Smooth muscle cell (in vitro differentiated cells): ENCODE results near the gene CDKN2A. TPM values are rescaled to one million over a fixed set of nuclear protein-coding genes. Genes with fewer than 3 reads are reported as not detected.

ENCODE experiments used
- DNase-seq: peaks from one replicate; lab custom pipeline; 2025; ENCODE audit not compliant: unreplicated experiment; lab: John Stamatoyannopoulos, UW
- H2AFZ ChIP-seq: fragments of 200-600 bp; sonication (generic); 2 replicates; pipeline ENCODE4 v1.6.0; 2016; ENCODE audit warnings: antibody characterized with exemption, low read depth, mild to moderate bottlenecking
- H3F3A ChIP-seq: fragments of 200-600 bp; sonication (generic); 2 replicates; pipeline ENCODE4 v1.6.0; 2017; ENCODE audit warnings: antibody characterized with exemption, low read depth
- H3K27ac ChIP-seq: fragments of 200-600 bp; sonication (generic); 2 replicates; pipeline ENCODE4 v1.5.1; 2016; ENCODE audit warnings: low read depth, mild to moderate bottlenecking
- H3K27me3 ChIP-seq: fragments of 200-600 bp; sonication (generic); 2 replicates; pipeline ENCODE4 v1.6.1; 2016; ENCODE audit warnings: low read depth, mild to moderate bottlenecking
- H3K36me3 ChIP-seq: fragments of 200-600 bp; sonication (generic); 2 replicates; pipeline ENCODE4 v1.5.1; 2016; ENCODE audit warnings: low read depth
- H3K4me1 ChIP-seq: fragments of 200-600 bp; sonication (generic); 2 replicates; pipeline ENCODE4 v1.5.1; 2016; ENCODE audit warnings: low read depth
- H3K4me2 ChIP-seq: fragments of 200-600 bp; sonication (generic); 2 replicates; pipeline ENCODE4 v1.6.0; 2016; ENCODE audit warnings: mild to moderate bottlenecking
- H3K4me3 ChIP-seq: fragments of 200-600 bp; sonication (generic); 2 replicates; pipeline ENCODE4 v1.5.1; 2016; ENCODE audit warnings: mild to moderate bottlenecking
- H3K79me2 ChIP-seq: fragments of 200-600 bp; sonication (generic); 2 replicates; pipeline ENCODE4 v1.6.0; 2016; ENCODE audit warnings: low read depth, mild to moderate bottlenecking
- H3K9ac ChIP-seq: fragments of 200-600 bp; sonication (generic); 2 replicates; pipeline ENCODE4 v1.6.0; 2016; ENCODE audit warnings: low read depth
- H3K9me3 ChIP-seq: fragments of 200-600 bp; sonication (generic); replicated peaks from 2 replicates; pipeline ENCODE4 v1.5.1; 2016; ENCODE audit warnings: low read depth
- H4K20me1 ChIP-seq: fragments of 200-600 bp; sonication (generic); 2 replicates; pipeline ENCODE4 v1.6.0; 2016; ENCODE audit warnings: low read depth
- WGBS: methylation state at CpG from one replicate; pipeline ENCODE4 v1.1.7; 2016; ENCODE audit warnings: low lambda C conversion rate; 5-methylcytosine and 5-hydroxymethylcytosine counted together
- polyA plus RNA-seq: library from polyadenylated mRNA; unstranded; fragments of >200 nt; fragmentation: Nextera tagmentation; extraction: Ambion mirVana; gene quantifications from 2 replicates; pipeline ENCODE4 v1.2.1, GENCODE V29; 2016
- total RNA-seq: library from RNA; depleted of rRNA; stranded (reverse); fragments of >200 nt; gene quantifications from 2 replicates; pipeline ENCODE4 v1.2.3, GENCODE V29; 2014
- TF ChIP-seq, protein P1 (sequence below): fragments of 200-600 bp; sonication (generic); IDR thresholded peaks from 2 replicates; pipeline ENCODE4 v1.5.1; 2017; ENCODE audit warnings: borderline replicate concordance, mild to moderate bottlenecking, antibody characterized with exemption; ENCODE audit not compliant: insufficient read depth, poor library complexity, severe bottlenecking

The CDKN2A gene
- total and polyA plus RNA-seq, 2 experiments from 2014 or later, result 69.4 to 77.5 TPM

GRCh38 chr9:21923694-21924093 is 70.5 kb downstream of the CDKN2A start:
- WGBS, result 96% methylated on average over 1 of the region's 1 CpG
- no peak overlapping the region for H3K27ac ChIP-seq
- H3K4me3 ChIP-seq, result no peak overlapping the region
- no peaks in the 10 kb centered on the region for H3K9me3 ChIP-seq
- no peak overlapping the region for H2AFZ ChIP-seq
- no peaks in the 10 kb centered on the region for H3K4me1 ChIP-seq
- H3F3A ChIP-seq, result no peaks in the 10 kb centered on the region
- TF ChIP-seq, protein P1, sequence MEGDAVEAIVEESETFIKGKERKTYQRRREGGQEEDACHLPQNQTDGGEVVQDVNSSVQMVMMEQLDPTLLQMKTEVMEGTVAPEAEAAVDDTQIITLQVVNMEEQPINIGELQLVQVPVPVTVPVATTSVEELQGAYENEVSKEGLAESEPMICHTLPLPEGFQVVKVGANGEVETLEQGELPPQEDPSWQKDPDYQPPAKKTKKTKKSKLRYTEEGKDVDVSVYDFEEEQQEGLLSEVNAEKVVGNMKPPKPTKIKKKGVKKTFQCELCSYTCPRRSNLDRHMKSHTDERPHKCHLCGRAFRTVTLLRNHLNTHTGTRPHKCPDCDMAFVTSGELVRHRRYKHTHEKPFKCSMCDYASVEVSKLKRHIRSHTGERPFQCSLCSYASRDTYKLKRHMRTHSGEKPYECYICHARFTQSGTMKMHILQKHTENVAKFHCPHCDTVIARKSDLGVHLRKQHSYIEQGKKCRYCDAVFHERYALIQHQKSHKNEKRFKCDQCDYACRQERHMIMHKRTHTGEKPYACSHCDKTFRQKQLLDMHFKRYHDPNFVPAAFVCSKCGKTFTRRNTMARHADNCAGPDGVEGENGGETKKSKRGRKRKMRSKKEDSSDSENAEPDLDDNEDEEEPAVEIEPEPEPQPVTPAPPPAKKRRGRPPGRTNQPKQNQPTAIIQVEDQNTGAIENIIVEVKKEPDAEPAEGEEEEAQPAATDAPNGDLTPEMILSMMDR, result no peak
- no peak overlapping the region for H3K4me2 ChIP-seq
- no peak for DNase-seq
- H3K36me3 ChIP-seq, result no peaks in the 10 kb centered on the region
- H3K27me3 ChIP-seq, result no peaks in the 10 kb centered on the region
- H3K9ac ChIP-seq, result no peak overlapping the region
- no peaks in the 10 kb centered on the region for H3K79me2 ChIP-seq
- no peaks in the 10 kb centered on the region for H4K20me1 ChIP-seq

DNA sequence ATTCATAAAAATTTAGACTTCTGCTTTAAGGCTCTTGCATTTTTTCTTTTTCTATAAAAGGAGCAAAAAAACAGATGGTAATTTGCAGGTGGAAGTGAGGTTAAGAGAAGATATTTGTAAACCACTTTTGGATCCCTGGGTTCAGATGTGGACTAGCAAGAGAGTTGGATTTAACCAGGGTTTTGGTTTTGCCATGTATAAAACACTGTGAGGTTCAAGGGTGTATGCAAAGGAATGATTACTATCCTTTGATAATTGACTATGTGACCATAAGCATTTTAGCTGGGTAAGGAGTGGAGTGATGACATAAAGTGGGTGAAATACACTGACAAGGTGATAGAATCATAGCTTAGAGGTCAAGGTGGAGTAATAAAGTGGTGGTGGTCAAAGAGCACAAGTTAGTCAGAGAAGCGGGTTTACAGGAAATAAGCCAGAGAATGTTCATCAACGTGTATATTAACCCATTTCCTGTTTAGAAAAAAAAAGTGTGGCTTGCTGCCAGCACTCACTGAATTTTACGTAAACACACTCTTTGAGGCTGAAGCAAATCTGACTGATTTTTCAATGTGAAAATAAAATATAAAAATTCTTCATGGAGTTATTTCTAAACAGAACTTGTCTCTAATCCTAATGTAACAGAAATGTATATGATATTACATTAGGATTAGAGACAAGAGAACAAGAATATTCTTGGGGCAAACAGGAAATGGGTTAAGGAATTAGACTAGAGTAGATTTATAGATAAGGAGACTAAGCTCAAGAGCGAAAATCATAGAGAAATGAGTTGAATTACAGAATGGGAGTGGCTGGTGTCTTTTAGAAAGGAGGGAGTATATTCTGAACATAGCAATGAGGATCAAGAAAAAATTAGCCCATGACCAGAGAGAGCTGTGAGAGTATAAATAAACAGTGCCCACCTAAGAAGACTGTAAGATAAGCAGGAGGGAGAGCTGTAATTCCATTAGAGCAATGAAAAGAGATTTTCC is 74.5 kb downstream of the CDKN2A start:
- Histone ChIP-seq H3K36me3 (no peaks in the 10 kb centered on the region), H3K4me1 (no peaks in the 10 kb centered on the region), H3K27me3 (no peaks in the 10 kb centered on the region), H3K4me2 (no peak overlapping the region), H3K9me3 (no peaks in the 10 kb centered on the region), H3K27ac (no peak overlapping the region), H2AFZ (no peak overlapping the region), H3K4me3 (no peak overlapping the region), H3F3A (no peaks in the 10 kb centered on the region), H4K20me1 (no peaks in the 10 kb centered on the region), H3K9ac (no peak overlapping the region), H3K79me2 (no peaks in the 10 kb centered on the region)
- no peak for DNase-seq
- WGBS, result 41% methylated on average over 4 of the region's 4 CpGs
- TF ChIP-seq, protein P1, result no peak

Other genes with a start within 250 kb of the CDKN2A start
- gene MTAP, start 191.8 kb downstream of the CDKN2A start, total RNA-seq, result 39.6 and 42.7 TPM in 2 replicates
- 19.1 and 26.1 TPM in 2 replicates for gene MTAP, start 191.8 kb downstream of the CDKN2A start, polyA plus RNA-seq
- gene CDKN2B-AS1, start 399 bp upstream of the CDKN2A start, total RNA-seq, result 23.7 and 38.5 TPM in 2 replicates
- gene CDKN2B-AS1, start 399 bp upstream of the CDKN2A start, polyA plus RNA-seq, result 31.7 and 32.7 TPM in 2 replicates
- gene CDKN2B, start 14.9 kb upstream of the CDKN2A start, total RNA-seq, result 184 and 192 TPM in 2 replicates
- 116 and 157 TPM in 2 replicates for gene CDKN2B, start 14.9 kb upstream of the CDKN2A start, polyA plus RNA-seq